ENCODE data around the gene DGKI. TPM values are rescaled to one million over a fixed set of nuclear protein-coding genes. Genes with fewer than 3 reads are reported as not detected.

DGKI gene
- total RNA-seq, 4 donors from 2014 or later: 0.44 to 1.1 (median 1.0) TPM; not detected in 1

GRCh38 chr7:137853053-137853452 lies 6.3 kb upstream of the DGKI start:
- Histone ChIP-seq H3K27me3 (peaks cover 0 to 3% (median 0%) of the 10 kb centered on the region in 4 donors), H3K4me1 (no peaks in the 10 kb centered on the region), H3K4me3 (no peak overlapping the region), H3K36me3 (no peaks in the 10 kb centered on the region), H3K27ac (no peak overlapping the region), H3K9me3 (no peaks in the 10 kb centered on the region)
- TF ChIP-seq POLR2A (IDR thresholded peaks at IDR 0.05) (no peak), CTCF (IDR thresholded peaks at IDR 0.05) (no peak)
- no peak for DNase-seq
- 100% methylated on average over 1 of the region's 1 CpG for WGBS, 2 donors
- intact Hi-C loops (cut with DNase I): no loop called here

DNA sequence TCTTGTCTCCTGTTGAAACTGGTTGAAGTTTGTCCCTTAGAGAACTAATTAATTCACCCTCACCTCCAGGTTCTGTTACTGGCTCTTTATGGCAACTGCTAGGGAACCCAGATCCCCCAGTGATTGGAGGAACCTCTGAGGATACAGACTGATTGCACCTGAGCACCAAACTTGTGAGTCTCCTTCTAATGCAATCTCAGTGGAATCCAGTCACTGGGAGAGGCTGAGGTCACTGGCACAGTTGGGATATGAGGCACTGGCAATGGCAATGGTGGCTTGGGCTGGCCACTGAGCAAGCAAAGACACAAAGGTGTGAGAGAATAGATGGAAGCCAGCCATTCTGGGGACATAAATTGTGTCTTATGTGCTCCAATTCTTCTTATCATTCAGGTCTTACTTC lies 5.3 kb upstream of the DGKI start:
- no peak overlapping the region for H3K4me3 ChIP-seq
- H3K27me3 ChIP-seq: peaks cover 0 to 12% (median 4%) of the 10 kb centered on the region in 4 donors
- no peak overlapping the region for H3K27ac ChIP-seq
- no peaks in the 10 kb centered on the region for H3K36me3 ChIP-seq
- intact Hi-C loops (cut with DNase I): no loop called here
- TF ChIP-seq POLR2A (IDR thresholded peaks at IDR 0.05) (no peak), CTCF (IDR thresholded peaks at IDR 0.05) (no peak)
- no peak for DNase-seq
- H3K9me3 ChIP-seq: no peaks in the 10 kb centered on the region
- H3K4me1 ChIP-seq: peaks cover under 1 to 6% (median 2%) of the 10 kb centered on the region in 3 donors

DNA sequence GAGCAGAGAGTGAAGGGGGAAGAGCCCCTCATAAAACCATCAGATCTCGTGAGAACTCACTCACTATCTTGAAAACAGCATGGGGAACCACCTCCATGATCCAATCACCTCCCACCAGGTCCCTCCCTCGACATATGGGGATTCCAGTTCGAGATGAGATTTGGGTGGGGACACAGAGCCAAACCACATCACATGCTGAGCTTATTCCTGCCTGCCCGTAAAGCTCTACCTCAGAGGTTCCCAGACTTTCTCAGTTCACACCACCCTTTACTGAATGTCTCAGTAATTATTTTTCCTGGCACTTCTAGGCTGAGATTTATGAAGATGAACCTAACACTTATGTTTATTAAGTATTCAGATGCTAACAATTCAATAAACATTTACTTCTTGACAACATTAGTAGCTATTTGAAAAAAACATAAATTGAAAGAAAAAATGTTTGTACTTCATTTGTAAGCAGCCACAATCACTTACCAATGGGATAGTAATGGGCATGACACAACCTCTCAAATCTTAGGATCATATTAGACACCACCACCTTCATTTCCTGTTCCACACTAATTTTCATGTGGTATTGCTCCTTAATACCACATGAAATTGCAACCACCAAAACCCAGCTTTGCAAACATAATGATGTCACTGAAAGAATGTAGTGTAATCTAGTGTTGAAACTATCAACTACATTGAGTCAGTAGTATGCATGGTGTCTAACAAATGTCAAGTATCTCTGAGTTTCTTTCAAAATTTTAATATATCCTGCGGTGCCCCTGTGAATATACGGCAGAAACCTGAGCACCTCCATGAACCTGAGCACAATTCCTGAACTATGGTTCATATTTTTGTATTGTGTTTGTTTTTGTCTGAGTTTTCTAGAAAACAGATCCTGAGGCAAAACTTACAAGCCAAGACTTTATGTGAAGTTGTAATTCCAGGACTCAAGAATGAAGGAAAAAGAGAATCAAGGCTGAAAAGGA lies 4.5 kb upstream of the DGKI start:
- Histone ChIP-seq H3K4me1 (peaks cover 4 to 12% (median 5%) of the 10 kb centered on the region in 3 donors), H3K4me3 (no peak overlapping the region), H3K36me3 (no peaks in the 10 kb centered on the region), H3K9me3 (no peaks in the 10 kb centered on the region), H3K27ac (no peak overlapping the region), H3K27me3 (peaks cover 0 to 21% (median 8%) of the 10 kb centered on the region in 4 donors)
- DNase-seq: no peak
- intact Hi-C loops (cut with DNase I): no loop called here
- no peak for TF ChIP-seq POLR2A (IDR thresholded peaks at IDR 0.05)
- no peak for TF ChIP-seq CTCF (IDR thresholded peaks at IDR 0.05)
- WGBS, 2 donors: 68 to 83% methylated on average over 6 of the region's 6 CpGs

- Histone ChIP-seq H3K4me1 (peaks cover 4 to 16% (median 5%) of the 10 kb centered on the region in 3 donors), H3K27ac (no peak overlapping the region), H3K36me3 (no peaks in the 10 kb centered on the region), H3K4me3 (no peak overlapping the region), H3K27me3 (peaks cover 0 to 28% (median 8%) of the 10 kb centered on the region in 4 donors), H3K9me3 (no peaks in the 10 kb centered on the region)
- TF ChIP-seq POLR2A (IDR thresholded peaks at IDR 0.05) (no peak), CTCF (IDR thresholded peaks at IDR 0.05) (no peak)
- no peak for DNase-seq
- intact Hi-C loops (cut with DNase I): no loop called here
- 62 to 65% methylated on average over 2 of the region's 2 CpGs for WGBS, 2 donors
Observed at GRCh38 chr7:137850571-137850970, 3.8 kb upstream of the DGKI start.

DNA sequence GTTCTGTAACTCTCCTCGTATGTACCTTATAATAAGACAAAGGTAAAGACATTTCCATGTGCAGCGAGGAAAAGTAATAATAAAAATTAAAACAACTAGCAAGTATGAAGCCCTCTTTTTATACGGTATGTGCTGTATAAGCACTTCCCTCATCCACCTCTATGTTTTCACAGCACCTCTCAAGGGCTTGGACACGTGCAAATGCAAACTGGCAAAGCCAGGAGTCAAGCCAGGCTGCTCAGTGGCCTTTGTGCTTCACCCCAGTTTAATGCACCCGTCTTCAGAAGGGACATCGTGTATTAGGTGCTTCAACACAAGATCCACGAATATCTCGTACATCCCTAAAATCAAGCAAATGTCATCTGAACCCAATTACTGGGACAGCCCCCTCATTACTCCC lies 1.3 kb upstream of the DGKI start:
- no peak for DNase-seq
- WGBS, 2 donors: 61 to 76% methylated on average over 8 of the region's 8 CpGs
- intact Hi-C loops (cut with DNase I): no loop called here
- Histone ChIP-seq H3K36me3 (no peaks in the 10 kb centered on the region), H3K9me3 (no peaks in the 10 kb centered on the region), H3K27ac (no peak overlapping the region), H3K4me3 (no peak overlapping the region), H3K4me1 (peaks cover 4 to 16% (median 5%) of the 10 kb centered on the region in 3 donors), H3K27me3 (peaks cover 0 to 48% (median 9%) of the 10 kb centered on the region in 4 donors)
- TF ChIP-seq POLR2A (IDR thresholded peaks at IDR 0.05) (no peak), CTCF (IDR thresholded peaks at IDR 0.05) (no peak)
